Muscle layer of duodenum (tissue), 2 donors: ENCODE data around the gene PARP11.
A peak's percentile ranks its signal among the peaks of the same experiment; 100 is the strongest.
"Not testable (repeated sequence)": the region's sequence is repeated elsewhere in the genome, so short reads cannot be mapped to it uniquely, and the experiment has no call there.

ENCODE experiments used
- H3K27ac ChIP-seq: one replicate; pipeline ENCODE4 v1.7.0; 2013; ENCODE audit warnings: mild to moderate bottlenecking, low read length
- H3K27me3 ChIP-seq: one replicate; pipeline ENCODE4 v1.7.0; 2013; ENCODE audit warnings: low read depth, mild to moderate bottlenecking, control low read depth, low read length
- H3K36me3 ChIP-seq, 2 donors: one replicate each; pipeline ENCODE4 v1.7.0; 2013; ENCODE audit warnings: low read length in 2 of 2, control low read depth in 1 of 2, mild to moderate bottlenecking in 1 of 2; ENCODE audit not compliant: insufficient read depth in 2 of 2, control insufficient read depth in 1 of 2
- H3K4me1 ChIP-seq, 2 donors: one replicate each; pipeline ENCODE4 v1.7.0; 2013; ENCODE audit warnings: low read length in 2 of 2, mild to moderate bottlenecking in 2 of 2, control low read depth in 1 of 2, moderate library complexity in 1 of 2; ENCODE audit not compliant: insufficient read depth in 2 of 2, control insufficient read depth in 1 of 2
- H3K4me3 ChIP-seq, 2 donors: one replicate each; pipeline ENCODE4 v1.7.0; 2013; ENCODE audit warnings: low read length in 2 of 2, low read depth in 1 of 2, mild to moderate bottlenecking in 1 of 2
- H3K9me3 ChIP-seq, 2 donors: one replicate each; pipeline ENCODE4 v1.7.0; 2013; ENCODE audit warnings: low read length in 2 of 2, control low read depth in 1 of 2, mild to moderate bottlenecking in 1 of 2; ENCODE audit not compliant: control insufficient read depth in 1 of 2
- donor health status: healthy.

PARP11 gene

GRCh38 chr12:3882406-3882805 is 9.2 kb upstream of the PARP11 start:
- Histone ChIP-seq H3K27me3 (peaks cover 3% of the 10 kb centered on the region), H3K4me1 (no peaks in the 10 kb centered on the region), H3K36me3 (no peaks in the 10 kb centered on the region), H3K9me3 (no peaks in the 10 kb centered on the region), H3K27ac (no peak overlapping the region), H3K4me3 (no peak overlapping the region)

GRCh38 chr12:3881281-3881950 is 8.2 kb upstream of the PARP11 start:
- Histone ChIP-seq H3K4me3 (no peak overlapping the region), H3K27me3 (peaks cover 3% of the 10 kb centered on the region), H3K4me1 (no peaks in the 10 kb centered on the region), H3K36me3 (no peaks in the 10 kb centered on the region), H3K9me3 (no peaks in the 10 kb centered on the region), H3K27ac (no peak overlapping the region)

GRCh38 chr12:3879846-3880245 is 6.6 kb upstream of the PARP11 start:
- Histone ChIP-seq H3K4me1 (no peaks in the 10 kb centered on the region), H3K27me3 (peaks cover 3% of the 10 kb centered on the region), H3K4me3 (no peak overlapping the region), H3K9me3 (no peaks in the 10 kb centered on the region), H3K27ac (no peak overlapping the region), H3K36me3 (no peaks in the 10 kb centered on the region)

- no peaks in the 10 kb centered on the region for H3K36me3 ChIP-seq
- H3K27ac ChIP-seq, result no peak overlapping the region
- no peaks in the 10 kb centered on the region for H3K9me3 ChIP-seq
- peak overlapping the region; percentile 84 to 91 for H3K4me3 ChIP-seq
- H3K4me1 ChIP-seq, result peaks cover 15 to 24% of the 10 kb centered on the region in 2 donors
- H3K27me3 ChIP-seq, result no peaks in the 10 kb centered on the region
Measured at GRCh38 chr12:3871356-3871755, 1.8 kb downstream of the PARP11 start.

- H3K9me3 ChIP-seq, result peaks cover 0 to 7% of the 10 kb centered on the region in 2 donors
- H3K4me1 ChIP-seq, result peaks cover 15 to 24% of the 10 kb centered on the region in 2 donors
- H3K27me3 ChIP-seq, result no peaks in the 10 kb centered on the region
- peak overlapping the region; percentile 22 to 49 for H3K4me3 ChIP-seq
- peak overlapping the region; percentile 79 for H3K27ac ChIP-seq
- H3K36me3 ChIP-seq, result no peaks in the 10 kb centered on the region
Measured at GRCh38 chr12:3869865-3870264, 3.3 kb downstream of the PARP11 start.

- Histone ChIP-seq H3K36me3 (no peaks in the 10 kb centered on the region), H3K4me3 (peak overlapping the region; percentile 22 to 49), H3K9me3 (peaks cover 0 to 7% of the 10 kb centered on the region in 2 donors), H3K4me1 (peaks cover 15 to 24% of the 10 kb centered on the region in 2 donors), H3K27me3 (no peaks in the 10 kb centered on the region), H3K27ac (peak overlapping the region; percentile 79)
Measured at GRCh38 chr12:3869433-3869832, 3.8 kb downstream of the PARP11 start.

GRCh38 chr12:3863756-3864155 is 9.4 kb downstream of the PARP11 start:
- Histone ChIP-seq H3K36me3 (peaks cover 0 to 7% of the 10 kb centered on the region in 2 donors), H3K27ac (no peak overlapping the region), H3K4me3 (no peak overlapping the region), H3K4me1 (no peaks in the 10 kb centered on the region), H3K9me3 (peaks cover 0 to 7% of the 10 kb centered on the region in 2 donors), H3K27me3 (no peaks in the 10 kb centered on the region)

GRCh38 chr12:3842517-3842916 is 30.7 kb downstream of the PARP11 start:
- Histone ChIP-seq H3K9me3 (no peaks in the 10 kb centered on the region), H3K36me3 (no peaks in the 10 kb centered on the region), H3K4me1 (no peaks in the 10 kb centered on the region), H3K27ac (no peak overlapping the region), H3K4me3 (no peak overlapping the region), H3K27me3 (no peaks in the 10 kb centered on the region)

GRCh38 chr12:3841783-3842182 is 31.4 kb downstream of the PARP11 start:
- H3K27ac ChIP-seq, result no peak overlapping the region
- H3K4me3 ChIP-seq, result no peak overlapping the region
- H3K4me1 ChIP-seq, result no peaks in the 10 kb centered on the region
- H3K36me3 ChIP-seq, result no peaks in the 10 kb centered on the region
- H3K27me3 ChIP-seq, result no peaks in the 10 kb centered on the region
- H3K9me3 ChIP-seq, result no peaks in the 10 kb centered on the region

- H3K36me3 ChIP-seq, H3K27ac ChIP-seq, H3K9me3 ChIP-seq, H3K27me3 ChIP-seq, H3K4me1 ChIP-seq, H3K4me3 ChIP-seq: not testable (repeated sequence)
Measured at GRCh38 chr12:3840833-3841232, 32.4 kb downstream of the PARP11 start.

- H3K9me3 ChIP-seq, H3K4me1 ChIP-seq, H3K36me3 ChIP-seq, H3K27ac ChIP-seq, H3K27me3 ChIP-seq, H3K4me3 ChIP-seq: not testable (repeated sequence)
Measured at GRCh38 chr12:3839745-3840144, 33.5 kb downstream of the PARP11 start.
